A673 (cell line): ENCODE data around the gene UGT1A9.

ENCODE experiments used
- CTCF ChIP-seq: fragments of 300-800, 200-600 bp; sonication (generic); conservative IDR thresholded peaks from 2 replicates; pipeline ENCODE4 v1.5.1; 2017; ENCODE audit warnings: low read depth, mild to moderate bottlenecking, antibody characterized with exemption, low read length, moderate library complexity, mixed read lengths
- EZH2 ChIP-seq: fragments of 200-600 bp; sonication (generic); IDR thresholded peaks from 2 replicates; pipeline ENCODE4 v1.6.1; 2017; ENCODE audit warnings: borderline replicate concordance, low read depth, mild to moderate bottlenecking, mixed read lengths, antibody characterized with exemption, low read length; ENCODE audit not compliant: poor library complexity, severe bottlenecking

DNA sequence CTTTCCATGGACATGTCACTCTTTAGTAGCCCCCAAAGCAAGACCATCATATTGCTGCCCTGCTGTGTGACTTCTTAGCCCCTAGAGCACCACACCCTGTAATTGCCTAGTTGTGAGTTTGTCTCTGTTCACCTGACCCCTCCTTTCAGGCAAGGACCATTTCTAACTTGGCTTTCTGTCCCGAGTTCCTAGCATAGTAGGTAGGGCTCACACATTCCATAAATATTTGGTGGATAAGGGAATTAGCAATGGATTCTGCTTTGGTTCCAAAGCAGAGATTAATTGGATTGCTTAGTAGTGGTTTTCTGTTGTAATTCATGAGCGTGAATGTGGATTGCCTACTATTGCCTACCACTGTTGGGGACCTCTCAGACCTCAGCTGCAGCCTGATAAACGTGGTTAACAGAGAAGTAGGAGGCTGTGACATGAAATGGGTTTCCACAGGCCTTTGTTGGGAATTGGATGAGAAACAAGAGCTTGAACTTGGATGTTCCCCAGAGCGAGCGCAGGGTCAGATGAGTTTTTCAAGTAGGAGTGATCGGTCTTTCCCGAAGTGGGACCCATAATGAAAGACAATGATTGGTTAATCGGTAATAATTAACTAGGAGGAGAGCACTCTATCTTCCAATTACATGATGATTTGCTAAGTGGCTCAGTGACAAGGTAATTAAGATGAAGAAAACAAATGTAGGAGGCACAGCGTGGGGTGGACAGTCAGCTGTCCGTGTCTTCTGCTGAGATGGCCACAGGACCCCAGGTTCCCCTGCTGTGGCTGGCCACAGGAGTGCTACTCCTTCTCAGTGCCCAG lies 75.0 kb downstream of the UGT1A9 start:
- TF ChIP-seq CTCF (no peak), EZH2 (no peak)
